BLaER1 (cell line): ENCODE data around the gene PCSK5.

Experiments used
- H3K27ac ChIP-seq: shearing (Covaris generic); formaldehyde crosslinking; 2 replicates; pipeline ENCODE4 v1.8.1; 2022
- H3K27me3 ChIP-seq: shearing (Covaris generic); formaldehyde crosslinking; 2 replicates; pipeline ENCODE4 v1.8.1; 2022
- H3K36me3 ChIP-seq: shearing (Covaris generic); formaldehyde crosslinking; 2 replicates; pipeline ENCODE4 v1.8.1; 2022
- H3K4me1 ChIP-seq: shearing (Covaris generic); formaldehyde crosslinking; 2 replicates; pipeline ENCODE4 v1.8.1; 2022
- H3K4me2 ChIP-seq: shearing (Covaris generic); formaldehyde crosslinking; 2 replicates; pipeline ENCODE4 v1.8.1; 2022
- H3K4me3 ChIP-seq: shearing (Covaris generic); formaldehyde crosslinking; 2 replicates; pipeline ENCODE4 v1.8.1; 2022
- H3K9ac ChIP-seq: shearing (Covaris generic); formaldehyde crosslinking; 2 replicates; pipeline ENCODE4 v1.8.1; 2022
- H3K9me3 ChIP-seq: shearing (Covaris generic); formaldehyde crosslinking; 2 replicates; pipeline ENCODE4 v1.8.1; 2022
- H4K20me1 ChIP-seq: shearing (Covaris generic); formaldehyde crosslinking; 2 replicates; pipeline ENCODE4 v1.8.1; 2022
- Cebpa-rat ChIP-seq: shearing (Covaris generic); IDR thresholded peaks from 2 replicates; pipeline ENCODE4 v1.8.1; 2022

PCSK5 gene

DNA sequence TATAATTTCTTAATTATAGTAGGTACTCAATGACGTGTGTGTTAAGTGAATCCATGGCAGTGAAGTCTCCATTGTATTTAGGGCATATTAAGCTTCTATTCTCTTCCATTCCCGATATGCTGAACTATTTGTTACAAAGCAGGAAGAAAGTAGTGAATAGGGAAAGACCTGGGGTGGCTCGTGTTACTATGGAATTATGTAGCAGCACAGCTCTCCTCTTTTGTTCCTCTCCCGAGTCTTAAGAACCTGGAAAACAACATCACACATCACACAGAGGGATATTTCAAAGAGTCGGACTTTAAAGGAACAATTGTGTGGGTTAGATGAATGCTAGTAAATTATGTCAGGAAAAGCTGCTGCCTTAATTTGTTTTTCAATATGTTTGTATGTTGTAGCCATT, 131.8 kb downstream of the PCSK5 start:
- Histone ChIP-seq H3K9me3 (no peaks in the 10 kb centered on the region; the same call in 1 of the 2 replicates), H3K4me2 (no peak overlapping the region), H3K9ac (no peak overlapping the region), H3K27ac (no peak overlapping the region), H3K4me3 (no peak overlapping the region), H3K4me1 (peaks cover 12% of the 10 kb centered on the region), H3K27me3 (no peaks in the 10 kb centered on the region), H4K20me1 (no peaks in the 10 kb centered on the region), H3K36me3 (no peaks in the 10 kb centered on the region)
- no peak for TF ChIP-seq Cebpa-rat

DNA sequence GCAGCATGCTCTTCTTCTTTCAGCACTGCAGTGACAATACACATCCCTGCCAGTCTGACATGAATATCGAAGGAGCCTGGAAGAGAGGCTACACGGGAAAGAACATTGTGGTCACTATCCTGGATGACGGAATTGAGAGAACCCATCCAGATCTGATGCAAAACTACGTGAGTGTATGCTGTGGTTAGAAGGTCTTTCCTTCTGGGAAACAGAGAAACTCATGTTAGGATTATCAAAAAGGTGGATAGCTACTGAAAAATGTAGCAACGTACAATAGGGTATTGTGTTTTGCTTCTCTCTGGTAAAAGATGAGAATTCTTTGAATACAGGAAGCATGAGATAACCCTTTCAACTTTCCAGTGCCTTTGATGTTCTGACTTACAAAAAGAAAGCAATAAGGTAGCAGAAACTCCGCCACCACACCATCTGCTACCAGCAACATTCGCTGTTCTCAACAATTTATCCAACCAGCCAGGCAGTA, 133.3 kb downstream of the PCSK5 start:
- Histone ChIP-seq H3K9me3 (no peaks in the 10 kb centered on the region), H3K4me1 (peaks cover 22% of the 10 kb centered on the region), H3K9ac (no peak overlapping the region), H3K4me2 (no peak overlapping the region), H3K27me3 (no peaks in the 10 kb centered on the region), H3K4me3 (no peak overlapping the region), H4K20me1 (no peaks in the 10 kb centered on the region), H3K36me3 (no peaks in the 10 kb centered on the region), H3K27ac (no peak overlapping the region)
- no peak for TF ChIP-seq Cebpa-rat

DNA sequence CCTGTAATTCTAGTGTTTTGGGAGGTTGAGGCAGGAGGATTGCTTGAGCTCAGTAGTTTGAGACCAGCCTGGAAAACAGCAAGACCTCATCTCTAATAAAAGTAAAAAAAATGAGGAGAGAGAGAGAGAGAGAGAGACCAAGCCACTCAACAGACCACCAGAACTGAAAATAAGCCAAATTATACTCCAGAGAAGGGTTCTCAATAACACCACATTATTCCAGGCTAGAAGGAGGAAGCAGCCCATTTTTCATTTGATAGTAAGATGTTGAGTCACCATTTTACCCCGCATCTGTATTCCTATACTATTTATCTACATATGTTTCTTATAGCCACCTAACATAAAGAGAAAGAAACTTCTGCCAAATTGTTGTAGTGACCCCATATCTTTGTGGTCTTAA, 134.8 kb downstream of the PCSK5 start:
- Histone ChIP-seq H3K9me3 (no peaks in the 10 kb centered on the region), H3K27me3 (no peaks in the 10 kb centered on the region), H3K4me2 (no peak overlapping the region), H3K4me1 (peaks cover 22% of the 10 kb centered on the region), H4K20me1 (no peaks in the 10 kb centered on the region), H3K36me3 (no peaks in the 10 kb centered on the region), H3K9ac (no peak overlapping the region), H3K27ac (no peak overlapping the region), H3K4me3 (no peak overlapping the region)
- no peak for TF ChIP-seq Cebpa-rat

DNA sequence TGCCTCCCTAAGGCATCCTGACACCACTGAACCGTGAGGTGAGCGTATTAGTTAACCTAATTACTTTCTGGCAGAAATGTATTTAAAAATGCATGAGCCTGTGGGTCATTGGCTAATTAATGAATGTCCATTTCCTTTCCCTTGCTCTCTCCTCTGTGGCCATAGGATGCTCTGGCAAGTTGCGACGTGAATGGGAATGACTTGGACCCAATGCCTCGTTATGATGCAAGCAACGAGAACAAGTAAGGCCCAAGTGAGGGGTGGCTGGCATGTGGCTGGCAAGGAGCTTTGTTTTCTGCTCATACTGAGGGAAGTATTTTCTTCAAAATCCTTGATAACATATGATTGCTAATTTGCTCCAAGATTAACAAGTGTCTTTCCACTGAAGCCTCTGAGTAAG, 136.3 kb downstream of the PCSK5 start:
- peaks cover 17% of the 10 kb centered on the region for H3K4me1 ChIP-seq
- H3K9ac ChIP-seq: no peak overlapping the region

DNA sequence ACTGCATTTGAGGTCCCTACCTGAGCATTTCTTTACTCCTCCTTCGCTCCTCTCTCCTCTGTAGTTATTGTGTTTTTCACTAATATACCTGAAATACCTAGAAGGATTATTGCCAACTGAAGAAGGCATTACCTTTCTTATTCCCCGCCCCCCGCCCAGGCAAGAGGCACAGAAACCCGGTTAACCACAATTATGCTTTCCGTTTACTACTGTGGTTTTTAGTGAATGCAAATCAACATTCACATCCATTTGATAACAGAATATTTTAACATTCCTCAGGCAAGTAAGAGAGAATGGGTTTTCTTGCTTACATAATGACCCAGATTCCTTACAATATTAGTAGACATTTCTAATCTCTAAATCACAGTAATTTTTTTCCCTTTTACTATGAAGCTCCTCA, 136.9 kb downstream of the PCSK5 start:
- H3K4me3 ChIP-seq: no peak overlapping the region
- no peaks in the 10 kb centered on the region for H3K36me3 ChIP-seq
- no peaks in the 10 kb centered on the region for H4K20me1 ChIP-seq
- H3K27ac ChIP-seq: no peak overlapping the region
- H3K9me3 ChIP-seq: no peaks in the 10 kb centered on the region
- no peaks in the 10 kb centered on the region for H3K27me3 ChIP-seq
- no peak for TF ChIP-seq Cebpa-rat
- H3K4me1 ChIP-seq: peaks cover 17% of the 10 kb centered on the region
- no peak overlapping the region for H3K9ac ChIP-seq
- H3K4me2 ChIP-seq: peak overlapping the region; percentile 41

More for the DNA sequence above, 136.3 kb downstream of the PCSK5 start:
- no peaks in the 10 kb centered on the region for H3K9me3 ChIP-seq
- no peaks in the 10 kb centered on the region for H4K20me1 ChIP-seq
- H3K4me2 ChIP-seq: peak overlapping the region; percentile 41
- TF ChIP-seq Cebpa-rat: no peak
- no peak overlapping the region for H3K27ac ChIP-seq
- no peak overlapping the region for H3K4me3 ChIP-seq
- no peaks in the 10 kb centered on the region for H3K27me3 ChIP-seq
- no peaks in the 10 kb centered on the region for H3K36me3 ChIP-seq

DNA sequence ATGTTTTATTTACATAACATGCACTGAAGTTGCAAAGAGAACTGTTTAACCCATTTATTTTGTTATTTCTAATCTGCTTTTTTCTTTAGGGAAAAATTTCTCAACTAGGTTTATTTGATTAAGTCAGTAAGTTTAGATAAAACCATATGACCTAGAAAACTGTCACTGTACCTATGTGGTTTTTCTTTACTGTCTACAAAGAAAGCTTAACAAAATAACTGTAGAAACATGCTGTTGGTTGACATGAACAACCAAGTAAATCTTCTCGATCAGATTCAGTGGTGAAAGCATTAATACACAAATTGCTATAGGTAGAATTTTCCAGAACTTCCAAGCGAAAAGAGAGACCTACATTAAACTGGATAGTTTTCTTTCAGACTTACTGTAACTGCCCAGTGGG, 137.4 kb downstream of the PCSK5 start:
- no peak overlapping the region for H3K9ac ChIP-seq
- H3K4me3 ChIP-seq: no peak overlapping the region
- peaks cover 17% of the 10 kb centered on the region for H3K4me1 ChIP-seq
- H3K4me2 ChIP-seq: peak overlapping the region; percentile 41
- TF ChIP-seq Cebpa-rat: no peak
- H3K27ac ChIP-seq: no peak overlapping the region
- no peaks in the 10 kb centered on the region for H3K27me3 ChIP-seq
- no peaks in the 10 kb centered on the region for H3K36me3 ChIP-seq
- H4K20me1 ChIP-seq: no peaks in the 10 kb centered on the region
- H3K9me3 ChIP-seq: no peaks in the 10 kb centered on the region

DNA sequence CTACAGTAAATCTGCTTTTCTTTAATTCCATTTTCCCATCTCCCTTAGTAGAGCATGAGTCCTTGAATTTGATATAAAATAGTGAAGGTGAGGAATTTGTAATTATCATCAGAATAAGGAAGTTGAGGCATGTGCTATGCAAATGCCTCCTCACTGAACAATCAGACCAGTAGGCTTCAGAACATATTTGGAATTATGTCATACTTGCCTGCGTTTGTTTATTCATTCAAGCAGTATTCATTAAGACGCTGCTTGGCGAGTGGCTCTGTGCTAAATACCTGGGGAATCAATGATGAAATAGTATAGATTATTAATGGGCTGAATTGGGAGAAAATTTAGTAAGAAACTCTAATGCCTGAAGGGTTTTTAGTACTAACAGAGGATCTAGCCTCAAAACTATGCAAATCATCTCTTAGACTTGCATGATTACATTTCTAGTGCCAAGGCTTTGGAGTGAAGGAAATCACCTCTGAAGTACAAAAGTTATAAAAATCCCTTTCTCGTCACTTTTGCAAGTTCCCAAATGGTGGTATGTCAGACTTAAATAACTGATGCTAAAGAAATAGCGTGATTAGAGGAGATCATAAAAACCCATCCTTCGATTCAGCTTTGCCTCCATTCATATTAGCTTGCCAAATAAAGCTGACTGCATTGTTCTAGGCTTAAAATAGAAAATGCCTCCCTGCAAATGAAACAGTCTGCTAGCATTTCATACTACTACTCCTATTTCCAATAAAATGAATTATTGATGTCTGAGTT, 141.7 kb downstream of the PCSK5 start:
- H3K4me1 ChIP-seq: peaks cover 11% of the 10 kb centered on the region
- H3K27ac ChIP-seq: no peak overlapping the region
- no peak overlapping the region for H3K4me3 ChIP-seq
- H3K36me3 ChIP-seq: no peaks in the 10 kb centered on the region
- no peaks in the 10 kb centered on the region for H3K27me3 ChIP-seq
- no peaks in the 10 kb centered on the region for H4K20me1 ChIP-seq
- no peak overlapping the region for H3K9ac ChIP-seq
- H3K9me3 ChIP-seq: no peaks in the 10 kb centered on the region
- no peak overlapping the region for H3K4me2 ChIP-seq
- TF ChIP-seq Cebpa-rat: no peak

DNA sequence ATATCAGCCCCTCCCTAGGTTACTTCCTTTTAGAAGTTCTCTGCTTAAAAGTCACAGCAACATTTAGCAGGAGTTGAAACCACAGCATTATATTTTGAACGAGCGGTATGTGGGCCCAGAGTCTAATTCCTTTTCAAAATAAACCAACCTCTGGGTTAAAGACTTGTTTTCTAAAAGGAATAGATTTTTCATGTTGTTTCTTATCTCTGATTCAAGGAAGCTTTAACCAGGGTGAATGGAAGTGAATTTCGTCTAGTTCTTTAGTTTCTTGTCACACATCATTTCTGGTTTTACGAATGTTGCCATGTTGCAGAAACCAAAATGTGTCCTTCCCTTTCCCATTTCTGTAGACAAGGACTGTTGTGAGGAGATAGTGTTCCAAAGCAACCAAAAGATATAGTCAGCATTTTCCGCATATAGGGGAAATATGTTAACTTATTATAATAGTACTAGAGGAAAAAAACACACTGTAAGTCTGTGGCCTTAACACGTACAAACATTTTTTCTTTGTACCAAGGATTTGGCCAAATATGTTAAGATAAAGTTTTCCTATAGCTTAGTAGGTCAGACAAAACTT, 142.4 kb downstream of the PCSK5 start:
- no peak for TF ChIP-seq Cebpa-rat
- Histone ChIP-seq H3K4me2 (no peak overlapping the region), H3K27me3 (no peaks in the 10 kb centered on the region), H4K20me1 (no peaks in the 10 kb centered on the region), H3K9ac (no peak overlapping the region), H3K9me3 (no peaks in the 10 kb centered on the region), H3K4me3 (no peak overlapping the region), H3K4me1 (peaks cover 4% of the 10 kb centered on the region), H3K27ac (no peak overlapping the region), H3K36me3 (no peaks in the 10 kb centered on the region)

DNA sequence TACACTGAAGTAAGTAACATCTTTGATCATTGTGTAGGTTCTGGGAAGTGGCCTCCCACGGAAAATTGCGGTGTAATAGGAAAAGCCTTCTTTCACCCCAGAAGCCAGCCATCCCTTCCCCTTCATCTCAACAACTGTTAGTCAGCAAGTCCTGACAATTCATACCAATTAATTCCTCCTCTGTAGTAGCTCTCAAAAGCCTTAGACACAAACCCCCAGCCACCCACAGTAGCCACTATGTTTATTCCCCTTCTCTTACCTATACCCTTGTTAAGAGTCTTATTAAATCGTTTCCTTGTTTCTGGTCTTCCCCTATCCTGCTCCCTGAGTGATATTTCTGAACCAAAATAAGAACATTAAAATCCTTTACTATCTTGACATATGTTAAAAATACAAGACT, 143.6 kb downstream of the PCSK5 start:
- Histone ChIP-seq H3K9me3 (no peaks in the 10 kb centered on the region), H3K36me3 (no peaks in the 10 kb centered on the region), H3K27me3 (no peaks in the 10 kb centered on the region), H3K4me3 (no peak overlapping the region), H3K4me1 (no peaks in the 10 kb centered on the region), H3K9ac (no peak overlapping the region), H3K27ac (no peak overlapping the region), H3K4me2 (no peak overlapping the region), H4K20me1 (no peaks in the 10 kb centered on the region)
- no peak for TF ChIP-seq Cebpa-rat

DNA sequence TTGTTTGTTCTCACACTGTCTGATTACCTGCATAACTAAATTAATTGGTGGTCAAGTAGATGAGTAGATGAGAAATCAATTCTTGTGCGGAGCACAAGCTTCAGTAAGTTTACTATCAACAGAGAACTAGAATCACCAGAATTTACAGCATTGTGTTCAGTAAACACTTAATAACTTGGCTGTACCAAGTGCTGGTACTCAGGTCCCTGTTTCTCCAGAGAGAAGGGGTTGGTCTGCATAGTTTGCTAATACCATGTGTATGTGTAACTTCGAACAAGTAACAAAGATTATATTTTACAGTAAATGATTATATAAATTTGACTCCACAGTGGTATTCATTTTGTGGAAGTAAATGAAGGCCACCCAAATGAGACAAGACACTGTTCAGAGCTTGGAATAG, 146.3 kb downstream of the PCSK5 start:
- no peaks in the 10 kb centered on the region for H3K36me3 ChIP-seq
- no peaks in the 10 kb centered on the region for H3K27me3 ChIP-seq
- H3K4me3 ChIP-seq: no peak overlapping the region
- H3K4me2 ChIP-seq: no peak overlapping the region
- H4K20me1 ChIP-seq: no peaks in the 10 kb centered on the region
- no peak for TF ChIP-seq Cebpa-rat
- no peaks in the 10 kb centered on the region for H3K9me3 ChIP-seq
- H3K9ac ChIP-seq: no peak overlapping the region
- H3K4me1 ChIP-seq: no peaks in the 10 kb centered on the region
- H3K27ac ChIP-seq: no peak overlapping the region
